GM10847 (cell line): Measurements from ENCODE around the gene COL6A2.

Source experiments
- POLR2A ChIP-seq: IDR thresholded peaks from 2 replicates; pipeline ENCODE4 v1.6.1; 2011; ENCODE audit not compliant: insufficient read length; ENCODE audit errors: extremely low read depth

Gene COL6A2

GRCh38 chr21:46155514-46156377 lies 57.8 kb downstream of the COL6A2 start, which contains the start of gene FTCD:
TSS of gene FTCD (minus strand) at chr21:46155579. CDS start at chr21:46155523, 56 bp downstream.
- TF ChIP-seq POLR2A = no peak

- TF ChIP-seq POLR2A = no peak
These were observed 58.4 kb downstream of the COL6A2 start for GRCh38 chr21:46156378-46156645.

GRCh38 chr21:46156678-46157077 lies 58.8 kb downstream of the COL6A2 start:
- no peak for TF ChIP-seq POLR2A

GRCh38 chr21:46157396-46157986 lies 59.6 kb downstream of the COL6A2 start:
- TF ChIP-seq POLR2A = no peak

GRCh38 chr21:46157987-46158451 lies 60.1 kb downstream of the COL6A2 start:
- no peak for TF ChIP-seq POLR2A

GRCh38 chr21:46158666-46159300 lies 60.9 kb downstream of the COL6A2 start:
- no peak for TF ChIP-seq POLR2A

GRCh38 chr21:46159390-46159789 lies 61.5 kb downstream of the COL6A2 start:
- TF ChIP-seq POLR2A = no peak

- no peak for TF ChIP-seq POLR2A
These were observed 62.1 kb downstream of the COL6A2 start for GRCh38 chr21:46159841-46160656.

- no peak for TF ChIP-seq POLR2A
These were observed 62.7 kb downstream of the COL6A2 start for GRCh38 chr21:46160657-46160906.

- no peak for TF ChIP-seq POLR2A
These were observed 63.2 kb downstream of the COL6A2 start for GRCh38 chr21:46160907-46161632.

- TF ChIP-seq POLR2A = no peak
These were observed 64.0 kb downstream of the COL6A2 start for GRCh38 chr21:46161633-46162592.

- no peak for TF ChIP-seq POLR2A
These were observed 65.5 kb downstream of the COL6A2 start for GRCh38 chr21:46163380-46163779.

- no peak for TF ChIP-seq POLR2A
These were observed 67.2 kb downstream of the COL6A2 start for GRCh38 chr21:46165098-46165497.

- no peak for TF ChIP-seq POLR2A
These were observed 70.3 kb downstream of the COL6A2 start for GRCh38 chr21:46168238-46168637.

- no peak for TF ChIP-seq POLR2A
These were observed 70.9 kb downstream of the COL6A2 start for GRCh38 chr21:46168659-46169386.
